Glomerular endothelial cell (primary cell): ENCODE results near the gene GOLIM4. TPM values are rescaled to one million over a fixed set of nuclear protein-coding genes. Genes with fewer than 3 reads are reported as not detected.
"Not testable (repeated sequence)": the region's sequence is repeated elsewhere in the genome, so short reads cannot be mapped to it uniquely, and the experiment has no call there.

Source experiments
- DNase-seq: peaks from one replicate; pipeline ENCODE4 v3.0.0-alpha.2; 2011; ENCODE audit warnings: low read depth, low spot score; ENCODE audit errors: extremely low read depth
- total RNA-seq: library from RNA; depleted of rRNA; stranded (reverse); fragments of >200 nt; gene quantifications from 2 replicates; pipeline ENCODE4 v1.2.3, GENCODE V29; 2015

Gene GOLIM4
- total RNA-seq, 1 donor from 2014 or later = 66.9 TPM

DNA sequence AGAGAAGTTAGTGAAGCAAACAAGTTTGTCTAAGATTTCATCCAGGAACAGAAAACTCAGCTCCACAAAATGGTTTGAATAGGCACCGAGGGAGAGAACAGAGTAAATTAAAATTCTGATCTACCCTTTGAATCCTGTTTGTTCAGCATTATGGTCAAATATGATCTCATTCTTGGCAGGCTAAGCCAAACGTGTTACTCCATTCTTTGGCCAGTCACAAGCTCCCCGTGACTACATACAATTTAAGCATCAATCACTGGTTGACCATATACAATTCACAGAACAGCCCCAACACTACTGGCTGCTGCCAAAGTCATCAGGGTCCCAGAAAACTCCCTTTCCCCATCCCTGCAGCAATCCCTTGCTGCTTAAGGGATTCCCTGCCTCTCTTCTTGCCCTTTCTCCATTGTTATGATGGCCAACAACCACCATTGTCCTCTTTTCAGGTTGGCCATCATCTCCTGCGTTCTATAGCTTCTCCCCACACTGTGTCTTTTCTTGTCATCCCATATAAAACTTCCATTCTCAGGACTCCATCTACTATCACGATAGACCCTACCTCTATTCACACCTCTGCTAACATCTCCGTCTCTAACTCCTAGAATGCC is 46.3 kb downstream of the GOLIM4 start:
- DNase-seq = no peak

DNA sequence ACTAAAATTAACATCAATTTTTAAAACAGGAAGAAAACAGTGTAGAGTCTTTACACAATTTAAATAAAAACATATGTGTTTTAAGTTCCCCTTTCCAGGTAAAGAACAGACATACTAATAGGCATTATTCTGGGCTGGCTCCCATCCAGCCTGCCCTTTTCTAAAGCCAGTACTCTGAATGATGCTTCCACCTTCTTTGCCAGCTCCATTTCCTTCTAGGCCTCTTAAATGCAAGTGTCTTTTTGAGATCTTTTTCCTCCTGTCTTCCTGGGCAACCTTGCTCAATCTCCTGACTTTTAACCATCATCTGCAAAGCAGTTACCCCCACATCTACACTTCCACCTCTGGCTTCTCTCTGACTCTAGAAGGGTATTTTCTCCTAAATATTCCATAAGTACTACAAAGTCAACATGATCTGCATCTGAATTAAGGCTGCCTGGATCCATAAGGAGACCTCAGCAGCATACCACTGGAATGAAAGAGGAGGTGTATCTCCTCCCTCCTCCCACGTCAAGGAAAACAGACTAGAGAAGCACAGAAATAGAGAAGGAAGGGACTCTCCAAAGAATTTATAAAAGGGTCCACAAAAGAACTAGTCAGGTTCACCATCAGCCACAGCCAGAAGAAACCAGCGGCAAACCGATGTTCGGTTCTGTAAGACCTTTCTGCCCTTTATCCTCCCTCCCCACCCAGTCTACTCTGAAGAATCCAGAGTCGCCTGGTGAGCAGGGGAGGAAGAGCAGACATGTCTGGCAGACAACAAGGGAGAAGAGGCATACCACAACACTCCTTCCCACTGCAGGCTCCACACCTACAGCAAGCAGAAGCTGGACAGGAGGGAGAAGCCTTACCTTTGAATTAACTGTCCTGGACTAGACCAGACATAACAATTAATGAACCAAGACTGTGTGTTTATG is 47.1 kb downstream of the GOLIM4 start:
- no peak for DNase-seq

DNA sequence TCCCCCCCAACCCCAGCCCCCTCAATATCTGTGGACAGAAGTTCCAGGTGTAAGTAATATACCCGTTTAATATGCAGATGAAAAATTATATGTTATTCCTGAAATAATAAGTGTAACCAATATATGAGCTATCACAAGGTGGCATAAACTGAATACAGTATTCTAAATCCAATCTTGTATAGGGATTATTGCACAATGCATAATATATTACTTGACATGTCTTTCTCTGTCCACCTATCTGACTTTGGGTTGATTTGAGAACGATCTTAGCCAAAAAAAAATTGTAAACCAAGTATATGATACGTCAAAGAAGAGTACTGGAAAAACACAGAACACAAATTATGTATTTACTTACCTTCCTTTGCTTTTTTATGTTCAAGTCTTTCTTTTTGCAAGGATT is 47.8 kb downstream of the GOLIM4 start:
- no peak for DNase-seq

DNA sequence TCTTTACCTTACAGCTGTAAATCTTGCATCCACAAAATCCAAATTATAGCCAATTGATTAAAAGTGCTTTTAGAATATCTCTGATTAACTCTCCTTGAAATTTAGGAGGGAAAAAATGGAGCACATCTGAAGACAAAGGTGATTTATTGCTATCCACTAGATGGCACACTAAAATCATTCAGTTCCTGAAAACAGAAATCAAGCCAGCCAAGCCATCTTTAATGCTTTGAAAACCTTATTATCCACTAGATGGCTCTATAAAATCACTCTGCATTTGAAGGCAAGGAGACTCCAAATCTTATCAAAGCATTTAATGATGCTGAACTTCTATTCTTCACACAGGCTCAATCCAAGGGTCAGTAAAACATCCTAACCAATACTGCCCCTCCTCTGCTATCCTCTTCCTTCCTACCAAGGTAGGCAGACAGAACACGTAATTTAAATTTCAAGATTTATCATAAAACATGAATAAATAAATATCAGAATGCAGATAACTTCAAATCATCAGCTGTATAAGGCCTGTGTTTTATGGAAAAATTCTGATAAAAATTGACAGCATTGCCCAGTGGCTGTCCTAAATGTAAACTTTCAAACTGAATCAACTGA is 48.4 kb downstream of the GOLIM4 start:
- peak; percentile 68 for DNase-seq

DNA sequence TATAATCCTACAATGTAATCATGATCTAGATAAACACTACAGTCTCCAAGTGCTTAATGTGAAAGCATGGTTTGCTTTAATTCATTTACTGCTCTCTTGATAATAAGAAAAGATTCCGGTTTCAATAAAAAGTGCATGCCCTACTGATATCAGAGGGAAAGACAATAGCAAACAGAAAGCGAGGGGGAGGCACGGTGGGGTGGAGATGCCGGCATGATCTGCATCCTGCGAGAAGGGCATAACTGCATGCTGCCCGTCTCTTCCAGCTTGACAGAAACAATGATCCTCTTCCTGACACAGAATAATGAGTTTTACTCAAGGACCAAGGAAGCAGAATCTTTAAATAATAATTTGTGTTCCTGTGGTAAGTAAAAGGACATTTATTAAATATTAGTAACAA is 51.7 kb downstream of the GOLIM4 start:
- no peak for DNase-seq

DNA sequence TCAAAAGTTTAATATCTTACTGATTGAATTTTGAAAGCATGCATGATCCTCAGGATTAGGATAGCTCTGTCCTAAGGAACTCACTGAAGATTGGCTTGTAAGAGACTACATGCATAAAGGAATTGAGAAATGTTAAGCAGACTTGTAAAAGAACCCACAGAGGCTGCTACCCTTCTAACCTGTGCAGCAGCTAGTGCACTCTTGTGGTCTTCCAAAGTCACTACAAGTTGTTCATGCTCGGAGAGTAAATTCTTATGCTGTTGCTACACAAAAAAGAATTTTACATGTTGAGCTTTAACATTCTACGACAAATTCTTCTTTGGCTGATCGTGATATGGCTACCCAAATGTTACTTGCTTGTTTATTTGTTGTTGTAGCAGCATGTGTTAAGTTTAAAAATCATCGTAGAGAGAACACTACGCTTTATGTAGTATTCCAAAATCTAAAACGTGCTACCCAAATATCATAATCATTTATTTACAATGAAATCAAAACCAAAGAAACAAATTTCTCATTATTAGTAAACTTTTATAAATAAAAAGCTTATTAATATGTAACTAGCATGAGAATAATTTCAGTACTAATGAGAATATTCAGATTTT is 55.0 kb downstream of the GOLIM4 start:
- DNase-seq = peak; percentile 31

DNA sequence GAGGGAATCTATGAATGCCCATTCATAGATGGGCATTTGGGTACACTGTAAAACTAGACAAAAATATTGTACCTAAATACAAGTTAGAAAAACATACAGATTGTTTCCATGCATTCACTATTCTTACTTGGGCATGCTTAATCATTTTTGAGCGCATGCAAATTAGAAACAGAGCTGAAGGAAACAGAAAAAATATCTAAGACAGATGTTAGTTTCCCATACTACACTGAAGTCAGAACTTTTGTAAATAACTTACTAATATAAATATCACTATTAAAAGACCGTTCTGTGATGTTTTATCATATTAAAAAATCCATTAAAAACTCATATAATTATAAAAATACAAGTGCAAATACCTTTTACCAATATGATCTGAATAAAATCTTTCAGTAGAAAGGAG is 58.7 kb downstream of the GOLIM4 start:
- no peak for DNase-seq

DNA sequence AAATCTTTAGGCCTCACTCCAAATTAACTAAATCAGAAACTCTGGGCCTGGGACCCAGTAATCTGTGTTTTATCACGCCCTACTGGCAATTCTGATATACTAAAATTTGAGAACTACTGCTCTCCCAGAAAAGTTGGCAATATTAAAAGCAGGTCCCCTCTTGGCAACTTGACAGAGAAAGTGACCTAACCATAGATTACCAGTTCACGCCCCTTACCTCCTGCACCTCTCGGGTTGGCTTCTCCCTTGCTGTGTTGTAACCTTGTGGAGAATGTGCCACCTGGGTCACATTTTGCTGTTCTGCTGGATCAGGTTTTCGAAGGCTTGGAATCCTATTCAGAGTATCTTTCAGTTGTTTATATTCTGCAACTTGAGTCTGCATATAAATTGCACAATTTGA is 59.1 kb downstream of the GOLIM4 start:
- no peak for DNase-seq

DNA sequence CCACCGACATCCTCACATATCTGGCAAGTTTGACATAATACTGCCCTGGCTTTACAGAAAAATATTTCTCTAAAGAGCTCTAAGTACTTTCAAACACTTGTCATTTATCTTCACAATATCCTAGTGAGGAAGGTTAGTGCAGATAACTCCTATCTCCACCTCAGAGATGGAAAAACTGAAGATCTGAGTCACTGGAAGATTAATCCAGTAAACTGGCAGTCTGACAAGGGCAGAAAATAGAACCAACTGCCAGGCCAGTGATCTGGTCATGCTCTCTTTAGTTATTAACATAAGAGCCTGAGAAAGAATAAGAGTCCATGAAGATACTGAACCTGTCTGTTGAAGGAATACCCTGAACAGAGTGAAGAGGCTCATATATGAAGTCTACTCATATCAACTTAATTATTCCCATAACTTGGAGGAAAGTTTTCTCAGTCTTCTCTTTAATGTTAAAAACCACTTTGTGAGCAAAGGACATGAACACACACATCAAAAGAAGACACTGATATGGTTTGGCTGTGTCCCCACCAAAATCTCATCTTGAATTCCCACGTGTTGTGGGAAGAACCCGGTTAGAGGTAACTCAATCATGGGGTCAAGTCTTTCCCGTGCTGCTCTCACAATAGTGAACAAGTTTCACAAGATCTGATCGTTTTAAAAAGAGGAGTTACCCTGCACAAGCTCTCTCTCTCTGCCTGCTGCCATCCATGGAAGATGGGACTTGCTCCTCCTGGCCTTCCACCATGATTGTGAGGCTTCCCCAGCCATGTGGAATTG is 61.4 kb downstream of the GOLIM4 start:
- DNase-seq = no peak

DNA sequence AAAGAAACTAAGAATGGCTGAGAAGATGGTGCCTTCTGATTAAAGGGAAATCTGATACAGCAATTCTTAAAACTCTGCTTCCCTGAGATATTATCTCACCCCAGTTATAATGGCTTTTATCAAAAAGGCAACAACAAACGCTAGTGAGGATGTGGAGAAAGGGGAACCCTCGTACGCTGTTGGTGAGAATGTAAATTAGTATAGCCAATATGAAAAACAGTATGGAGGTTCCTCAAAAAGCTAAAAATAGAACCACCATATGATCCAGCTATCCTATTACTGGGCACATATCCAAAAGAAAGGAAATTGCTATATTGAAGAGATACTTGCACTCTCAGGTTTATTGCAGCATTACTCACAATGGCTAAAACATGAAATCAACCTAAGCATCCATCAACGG is 65.1 kb downstream of the GOLIM4 start:
- no peak for DNase-seq

DNA sequence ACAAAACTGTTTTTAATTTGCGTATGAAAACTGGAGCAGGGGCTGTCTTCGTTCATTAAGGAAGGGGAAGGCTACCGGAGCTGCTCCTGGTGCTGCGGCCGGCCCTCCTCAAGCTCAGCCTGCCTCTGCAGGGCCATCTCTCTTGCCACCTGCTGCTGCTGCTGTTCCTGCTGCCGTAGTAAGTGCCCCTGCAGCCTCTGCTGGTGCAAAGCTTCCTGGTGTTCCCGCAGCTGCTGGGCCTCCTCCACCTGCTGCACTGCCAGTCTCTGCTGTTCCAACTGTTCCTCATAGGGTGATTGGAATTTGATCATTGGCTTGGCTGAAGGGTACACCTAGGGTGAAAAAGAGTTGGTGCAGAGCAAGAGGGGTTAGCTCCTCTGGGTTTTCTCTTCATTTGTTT is 66.0 kb downstream of the GOLIM4 start:
- no peak for DNase-seq

DNA sequence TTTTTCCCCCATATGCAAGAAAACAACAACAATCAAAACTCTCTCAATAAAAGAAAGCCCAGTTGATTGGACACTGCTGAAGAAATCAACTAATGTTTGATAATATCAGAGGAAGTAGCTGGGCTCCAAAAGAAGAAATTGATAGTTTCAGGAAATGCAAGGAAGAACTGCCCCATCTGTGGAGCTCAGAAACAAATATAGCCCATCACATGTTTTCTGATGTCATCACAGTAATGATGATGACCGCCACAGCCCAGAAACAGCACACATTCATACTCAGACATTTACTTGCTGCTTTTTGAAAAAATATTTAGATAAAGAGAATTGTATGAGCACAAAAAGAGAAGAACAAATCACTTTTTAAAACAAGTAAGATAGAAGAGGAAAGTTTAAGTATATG is 67.6 kb downstream of the GOLIM4 start:
- no peak for DNase-seq

DNA sequence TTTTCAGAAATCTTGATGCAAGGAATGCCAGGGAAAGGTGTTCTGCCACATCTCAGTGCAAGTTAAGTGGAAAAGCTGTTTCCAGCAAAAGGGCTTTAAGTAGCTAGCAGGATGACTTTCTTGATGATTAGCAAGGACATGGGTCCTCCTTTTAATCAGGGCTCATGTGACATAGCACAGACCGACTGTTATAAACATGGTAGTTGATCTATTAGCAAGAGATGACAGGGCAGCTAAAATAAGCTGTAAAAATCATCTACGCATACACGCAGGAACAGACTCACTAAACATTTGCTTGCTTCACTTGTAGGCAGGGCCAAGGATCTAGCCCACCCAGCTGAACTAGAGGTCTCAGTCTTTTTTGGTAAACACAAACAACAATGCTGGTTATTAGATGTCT is 69.0 kb downstream of the GOLIM4 start:
- DNase-seq = no peak

DNA sequence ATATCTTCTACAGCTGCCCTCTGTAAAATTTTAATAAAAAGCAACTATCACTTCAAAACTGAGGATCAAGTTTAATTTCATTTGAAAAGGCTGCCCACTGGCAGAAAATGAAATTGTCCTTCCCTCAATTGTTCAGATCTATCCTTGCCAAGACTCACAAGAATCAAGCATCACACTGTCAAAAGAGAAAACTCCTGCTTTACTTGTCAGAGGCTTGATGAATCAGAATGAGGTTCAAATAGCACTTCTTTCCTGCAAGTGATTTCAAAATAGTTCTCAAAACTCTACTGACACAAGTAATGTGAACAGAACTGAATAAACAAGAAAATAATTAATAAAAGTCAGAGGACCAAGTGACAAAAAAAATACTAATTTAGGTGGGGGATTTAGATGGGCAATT is 70.6 kb downstream of the GOLIM4 start:
- no peak for DNase-seq

DNA sequence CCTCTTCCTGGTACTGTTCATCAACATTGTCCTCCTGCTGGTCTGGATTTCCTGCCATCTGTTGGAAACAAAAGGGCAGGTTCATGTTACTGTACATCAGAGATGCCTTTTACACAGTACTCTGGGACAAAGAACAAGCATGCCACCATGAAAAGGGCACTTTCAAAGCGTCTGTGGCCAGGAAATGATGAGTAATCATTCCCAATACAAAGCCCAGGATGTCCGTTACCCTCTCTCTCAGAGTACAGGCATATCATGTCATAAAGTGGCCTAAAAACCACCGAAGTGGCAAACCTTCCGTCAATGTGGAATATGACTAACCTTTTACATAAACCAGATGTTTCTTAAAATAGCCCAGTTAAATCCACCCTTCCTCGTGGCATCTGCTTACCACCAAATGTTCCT is 71.2 kb downstream of the GOLIM4 start:
- peak; percentile 48 for DNase-seq

DNA sequence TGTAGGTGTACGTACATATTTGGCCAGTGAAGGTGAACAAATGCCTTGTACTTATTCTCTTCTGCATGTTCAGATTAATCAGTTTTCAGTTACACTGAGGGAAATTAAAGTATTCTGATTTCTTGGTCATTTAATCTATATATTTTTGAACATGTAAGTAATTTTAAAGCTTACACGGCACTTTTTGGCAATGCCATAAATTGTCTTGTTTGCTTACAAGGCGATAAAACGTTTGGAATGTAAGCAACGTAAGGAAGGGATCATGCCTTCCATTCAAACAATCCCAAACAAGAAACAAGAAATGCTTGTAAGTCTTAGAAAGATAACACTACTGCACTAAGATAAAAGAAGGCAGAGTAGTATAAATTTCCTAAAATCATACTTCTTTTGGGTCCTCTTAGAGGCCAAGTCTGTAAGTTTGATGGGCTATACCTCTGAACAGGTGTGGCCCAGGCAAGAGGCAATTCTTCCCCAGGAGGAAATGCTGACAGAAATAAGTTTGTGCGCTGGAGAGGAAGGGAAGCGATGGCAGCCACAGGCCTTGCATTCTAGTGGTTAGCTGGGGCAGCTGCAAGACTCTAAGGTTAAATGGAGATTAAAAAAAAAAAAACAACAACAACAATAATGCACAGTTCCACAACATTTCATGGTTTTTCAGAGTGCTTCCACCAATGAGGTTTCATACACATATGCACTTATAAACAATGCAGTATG is 73.8 kb downstream of the GOLIM4 start:
- no peak for DNase-seq

DNA sequence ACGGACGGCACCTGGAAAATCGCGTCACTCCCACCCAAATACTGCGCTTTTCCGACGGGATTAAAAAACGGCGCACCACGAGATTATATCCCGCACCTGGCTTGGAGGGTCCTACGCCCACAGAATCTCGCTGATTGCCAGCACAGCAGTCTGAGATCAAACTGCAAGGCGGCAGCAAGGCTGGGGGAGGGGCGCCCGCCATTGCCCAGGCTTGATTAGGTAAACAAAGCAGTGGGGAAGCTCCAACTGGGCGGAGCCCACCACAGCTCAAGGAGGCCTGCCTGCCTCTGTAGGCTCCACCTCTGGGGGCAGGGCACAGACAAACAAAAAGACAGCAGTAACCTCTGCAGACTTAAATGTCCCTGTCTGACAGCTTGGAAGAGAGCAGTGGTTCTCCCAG is 84.4 kb downstream of the GOLIM4 start:
- DNase-seq = not testable (repeated sequence)

DNA sequence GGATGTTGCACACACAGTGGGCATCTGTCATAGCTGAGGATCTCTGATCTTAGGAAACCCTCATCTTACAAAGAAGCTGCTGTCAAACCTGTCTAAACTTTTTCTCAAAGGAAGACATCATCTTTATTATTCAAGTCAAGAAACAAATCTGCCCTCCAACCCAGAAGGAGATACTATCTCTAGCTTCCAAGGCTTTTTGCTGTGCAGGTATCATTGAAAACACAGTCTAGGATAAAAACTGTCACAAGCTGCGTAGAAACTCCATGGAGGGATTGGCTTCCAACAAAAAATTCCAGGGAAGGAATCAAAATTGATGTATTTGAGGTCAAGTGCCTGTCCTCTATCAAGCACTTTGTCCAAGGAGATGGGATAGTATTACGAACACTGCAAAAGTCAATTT is 89.1 kb downstream of the GOLIM4 start:
- no peak for DNase-seq

DNA sequence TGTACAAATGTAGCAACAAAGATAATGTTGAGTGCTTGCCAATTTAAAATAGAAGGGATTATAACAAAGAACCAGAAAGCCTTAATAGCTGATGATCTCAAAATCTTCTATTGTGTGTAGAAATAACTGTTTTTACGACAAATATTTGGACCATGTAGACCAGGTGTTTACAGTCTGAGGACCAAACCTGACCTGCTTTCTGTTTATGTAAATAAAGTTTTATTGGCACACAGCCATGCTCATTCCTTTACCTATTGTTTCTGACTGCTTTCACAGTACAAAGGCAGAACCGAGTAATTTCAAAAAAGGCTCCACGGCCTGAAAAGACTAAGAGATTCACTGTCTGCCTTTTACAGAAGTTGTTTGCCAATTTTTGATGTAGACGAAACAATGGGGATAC is 91.8 kb downstream of the GOLIM4 start:
- DNase-seq = no peak

DNA sequence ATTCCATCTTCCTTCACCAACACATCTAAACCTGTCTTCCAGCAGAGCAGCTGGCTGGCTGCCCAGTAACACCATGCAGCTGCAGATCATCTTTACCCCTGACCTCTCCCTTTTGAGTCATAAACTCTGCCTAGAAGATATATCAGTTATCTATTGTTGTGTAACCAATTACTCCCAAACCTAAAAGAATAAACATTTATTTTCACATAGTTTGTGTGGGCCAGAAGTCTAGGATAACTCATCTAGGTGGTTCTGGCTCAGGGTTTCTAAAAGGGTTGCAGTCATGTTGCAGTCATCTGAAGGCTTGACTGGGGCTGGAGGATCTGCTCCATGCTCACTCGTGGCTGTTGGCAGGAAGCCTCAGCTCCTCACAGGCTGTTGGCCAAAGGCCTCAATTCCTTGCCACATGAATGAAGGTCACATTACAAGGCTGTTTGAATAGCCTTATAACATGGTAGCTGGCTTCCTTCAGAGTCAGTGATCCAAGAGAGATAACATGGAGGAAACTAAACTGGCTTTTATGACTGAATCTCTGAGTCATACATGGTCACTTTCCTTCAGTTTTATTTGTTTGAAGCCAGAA is 92.8 kb downstream of the GOLIM4 start:
- DNase-seq = no peak
